MM.1S (cell line): ENCODE results near the gene ZFYVE28.

Experiments used
- DNase-seq: peaks from one replicate; pipeline ENCODE4 v3.0.0-alpha.2; 2015
- H2AFZ ChIP-seq: fragments of 300-600 bp; sonication (generic); 2 replicates; pipeline ENCODE4 v1.6.0; 2016; ENCODE audit warnings: antibody characterized with exemption, low read length
- H3F3A ChIP-seq: fragments of 300-600 bp; sonication (generic); 2 replicates; pipeline ENCODE4 v1.6.1; 2016; ENCODE audit warnings: mild to moderate bottlenecking, antibody characterized with exemption, low read length, moderate library complexity, mixed read lengths; ENCODE audit not compliant: insufficient read depth
- H3K27ac ChIP-seq: fragments of 300-600 bp; sonication (generic); 2 replicates; pipeline ENCODE4 v1.5.1; 2016; ENCODE audit warnings: mild to moderate bottlenecking, low read length
- H3K27me3 ChIP-seq: fragments of 300-600 bp; sonication (generic); replicated peaks from 2 replicates; pipeline ENCODE4 v1.6.0; 2016; ENCODE audit warnings: low read length; ENCODE audit not compliant: insufficient read depth
- H3K36me3 ChIP-seq: fragments of 300-600 bp; sonication (generic); replicated peaks from 2 replicates; pipeline ENCODE4 v1.6.1; 2016; ENCODE audit warnings: mild to moderate bottlenecking, low read length, mixed read lengths; ENCODE audit not compliant: insufficient read depth
- H3K4me1 ChIP-seq: fragments of 300-600 bp; sonication (generic); 2 replicates; pipeline ENCODE4 v1.6.1; 2016; ENCODE audit warnings: low read length, mixed read lengths
- H3K4me2 ChIP-seq: fragments of 300-600 bp; sonication (generic); 2 replicates; pipeline ENCODE4 v1.6.0; 2016; ENCODE audit warnings: low read depth, low read length
- H3K4me3 ChIP-seq: fragments of 300-600 bp; sonication (generic); 2 replicates; pipeline ENCODE4 v1.5.1; 2016; ENCODE audit warnings: low read length, mixed read lengths
- H3K79me2 ChIP-seq: fragments of 300-600 bp; sonication (generic); 2 replicates; pipeline ENCODE4 v1.6.1; 2016; ENCODE audit warnings: mixed run types, low read length, mixed read lengths
- H3K9ac ChIP-seq: fragments of 300-600 bp; sonication (generic); 2 replicates; pipeline ENCODE4 v1.6.1; 2016; ENCODE audit warnings: low read length, mixed read lengths
- H3K9me2 ChIP-seq: fragments of 300-600 bp; sonication (generic); replicated peaks from 2 replicates; pipeline ENCODE4 v1.6.1; 2016; ENCODE audit warnings: mild to moderate bottlenecking, low read length, mixed read lengths; ENCODE audit not compliant: insufficient read depth
- H3K9me3 ChIP-seq: fragments of 300-600 bp; sonication (generic); replicated peaks from 2 replicates; pipeline ENCODE4 v1.6.1; 2016; ENCODE audit warnings: mild to moderate bottlenecking, low read length, mixed read lengths; ENCODE audit not compliant: insufficient read depth
- H4K20me1 ChIP-seq: fragments of 300-600 bp; sonication (generic); 2 replicates; pipeline ENCODE4 v1.6.1; 2016; ENCODE audit warnings: mild to moderate bottlenecking, low read length, moderate library complexity, mixed read lengths; ENCODE audit not compliant: insufficient read depth
- CTCF ChIP-seq: fragments of 300-600 bp; sonication (generic); IDR thresholded peaks from 2 replicates; pipeline ENCODE4 v1.5.1; 2016; ENCODE audit warnings: antibody characterized with exemption, low read length, mixed read lengths
- EZH2 ChIP-seq: fragments of 300-600 bp; sonication (generic); optimal IDR thresholded peaks from 2 replicates; pipeline ENCODE3; 2017; ENCODE audit warnings: low read depth, mild to moderate bottlenecking, antibody characterized with exemption, low read length, mixed read lengths
- EZH2phosphoT487 ChIP-seq: fragments of 300-600 bp; sonication (generic); IDR thresholded peaks from 2 replicates; pipeline ENCODE4 v1.6.1; 2018; ENCODE audit warnings: antibody characterized with exemption, low read length

ZFYVE28 gene

GRCh38 chr4:2290974-2291704, 127.3 kb downstream of the ZFYVE28 start:
- H3K4me1 ChIP-seq = no peaks in the 10 kb centered on the region
- no peaks in the 10 kb centered on the region for H3K27me3 ChIP-seq
- H2AFZ ChIP-seq = no peak overlapping the region
- no peak overlapping the region for H3K4me2 ChIP-seq
- no peaks in the 10 kb centered on the region for H4K20me1 ChIP-seq
- H3K9ac ChIP-seq = no peak overlapping the region
- H3F3A ChIP-seq = no peaks in the 10 kb centered on the region
- H3K4me3 ChIP-seq = no peak overlapping the region
- H3K27ac ChIP-seq = no peak overlapping the region
- H3K9me2 ChIP-seq = no peaks in the 10 kb centered on the region
- no peaks in the 10 kb centered on the region for H3K79me2 ChIP-seq
- TF ChIP-seq EZH2 = no peak
- TF ChIP-seq CTCF = no peak
- TF ChIP-seq EZH2phosphoT487 = no peak
- no peak for DNase-seq
- H3K36me3 ChIP-seq = no peaks in the 10 kb centered on the region
- H3K9me3 ChIP-seq = no peaks in the 10 kb centered on the region

- no peaks in the 10 kb centered on the region for H3K79me2 ChIP-seq
- no peaks in the 10 kb centered on the region for H4K20me1 ChIP-seq
- H3K4me3 ChIP-seq = no peak overlapping the region
- no peaks in the 10 kb centered on the region for H3K9me3 ChIP-seq
- H3K4me2 ChIP-seq = no peak overlapping the region
- no peaks in the 10 kb centered on the region for H3K36me3 ChIP-seq
- TF ChIP-seq EZH2phosphoT487 = no peak
- no peak for TF ChIP-seq CTCF
- no peak for TF ChIP-seq EZH2
- H3K4me1 ChIP-seq = no peaks in the 10 kb centered on the region
- no peak overlapping the region for H3K27ac ChIP-seq
- no peaks in the 10 kb centered on the region for H3K27me3 ChIP-seq
- DNase-seq = no peak
- no peaks in the 10 kb centered on the region for H3K9me2 ChIP-seq
- no peaks in the 10 kb centered on the region for H3F3A ChIP-seq
- H2AFZ ChIP-seq = no peak overlapping the region
- no peak overlapping the region for H3K9ac ChIP-seq
These were observed 128.0 kb downstream of the ZFYVE28 start for GRCh38 chr4:2290488-2290887.

- Histone ChIP-seq H3K79me2 (no peaks in the 10 kb centered on the region), H3K9me2 (no peaks in the 10 kb centered on the region), H3K9me3 (no peaks in the 10 kb centered on the region), H3K4me1 (no peaks in the 10 kb centered on the region), H3K4me3 (no peak overlapping the region), H3K4me2 (no peak overlapping the region), H3K9ac (no peak overlapping the region), H3K36me3 (no peaks in the 10 kb centered on the region), H2AFZ (no peak overlapping the region), H3K27ac (no peak overlapping the region), H4K20me1 (no peaks in the 10 kb centered on the region), H3K27me3 (no peaks in the 10 kb centered on the region), H3F3A (no peaks in the 10 kb centered on the region)
- no peak for TF ChIP-seq CTCF
- no peak for TF ChIP-seq EZH2phosphoT487
- TF ChIP-seq EZH2 = no peak
- DNase-seq = no peak
These were observed 128.5 kb downstream of the ZFYVE28 start for GRCh38 chr4:2289955-2290333.
